Mammary epithelial cell (primary cell): ENCODE results near the gene SPATA24.

ENCODE experiments used
- EZH2 ChIP-seq: IDR thresholded peaks from 2 replicates; pipeline ENCODE4 v1.6.1; 2012; ENCODE audit warnings: low read length, inconsistent platforms, borderline replicate concordance
- TF ChIP-seq, protein P1 (sequence below), 2 donors: IDR thresholded peaks in 1 of 2; conservative IDR thresholded peaks in 1 of 2; 2 replicates each; pipeline ENCODE4 v1.5.1; 2011 to 2012; ENCODE audit warnings: inconsistent platforms in 2 of 2, low read length in 2 of 2, mild to moderate bottlenecking in 2 of 2, control low read depth in 1 of 2, low read depth in 1 of 2; ENCODE audit not compliant: insufficient read depth in 1 of 2; ENCODE audit errors: extremely low read depth in 1 of 2

DNA sequence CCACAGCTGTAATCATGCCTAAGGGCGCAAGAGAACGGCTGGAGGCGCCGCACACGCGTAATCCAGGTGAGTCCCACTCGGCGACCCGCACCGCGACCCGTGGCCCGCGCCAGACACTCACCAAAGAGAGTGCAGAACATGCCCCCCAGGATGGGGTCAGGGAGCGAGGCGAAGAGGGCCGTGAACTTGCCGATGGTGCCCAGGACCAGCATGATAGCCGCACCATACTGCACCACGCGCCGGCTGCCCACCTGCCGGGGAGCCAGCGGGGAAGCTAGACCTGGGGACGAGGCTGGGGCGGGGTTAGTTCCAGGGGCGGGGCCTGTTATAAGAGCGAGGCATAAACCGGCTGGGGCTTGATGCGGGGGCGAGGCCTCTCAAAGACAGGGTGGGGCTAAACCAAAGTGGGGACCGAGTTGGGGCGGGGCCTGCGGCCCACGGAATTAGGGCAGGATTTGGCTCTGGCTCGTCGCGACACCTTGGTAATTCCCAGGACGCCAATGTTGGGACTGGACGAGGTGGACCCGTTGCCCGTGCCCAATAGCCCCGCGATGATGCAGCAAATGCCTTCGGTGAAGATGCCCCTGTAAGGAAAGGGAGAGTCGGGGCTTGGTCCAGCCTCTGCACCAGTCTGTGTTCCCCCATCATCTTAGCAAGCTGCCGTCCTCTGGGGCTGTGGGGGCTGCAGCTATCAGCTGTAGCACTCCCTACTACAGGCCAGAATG, 25.6 kb downstream of the SPATA24 start:
- TF ChIP-seq, protein P1, sequence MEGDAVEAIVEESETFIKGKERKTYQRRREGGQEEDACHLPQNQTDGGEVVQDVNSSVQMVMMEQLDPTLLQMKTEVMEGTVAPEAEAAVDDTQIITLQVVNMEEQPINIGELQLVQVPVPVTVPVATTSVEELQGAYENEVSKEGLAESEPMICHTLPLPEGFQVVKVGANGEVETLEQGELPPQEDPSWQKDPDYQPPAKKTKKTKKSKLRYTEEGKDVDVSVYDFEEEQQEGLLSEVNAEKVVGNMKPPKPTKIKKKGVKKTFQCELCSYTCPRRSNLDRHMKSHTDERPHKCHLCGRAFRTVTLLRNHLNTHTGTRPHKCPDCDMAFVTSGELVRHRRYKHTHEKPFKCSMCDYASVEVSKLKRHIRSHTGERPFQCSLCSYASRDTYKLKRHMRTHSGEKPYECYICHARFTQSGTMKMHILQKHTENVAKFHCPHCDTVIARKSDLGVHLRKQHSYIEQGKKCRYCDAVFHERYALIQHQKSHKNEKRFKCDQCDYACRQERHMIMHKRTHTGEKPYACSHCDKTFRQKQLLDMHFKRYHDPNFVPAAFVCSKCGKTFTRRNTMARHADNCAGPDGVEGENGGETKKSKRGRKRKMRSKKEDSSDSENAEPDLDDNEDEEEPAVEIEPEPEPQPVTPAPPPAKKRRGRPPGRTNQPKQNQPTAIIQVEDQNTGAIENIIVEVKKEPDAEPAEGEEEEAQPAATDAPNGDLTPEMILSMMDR (conservative IDR thresholded peaks at IDR 0.05 in 1 of 2, IDR thresholded peaks at IDR 0.05 in 1 of 2; ENCODE audit: extremely low read depth in 1 of 2, insufficient read depth in 1 of 2, low read depth in 1 of 2, low read length in 2 of 2), result no peak
- no peak for TF ChIP-seq EZH2
